Forelimb muscle (tissue), 1 donor: Measurements from ENCODE around the gene SCFD2. TPM values are rescaled to one million over a fixed set of nuclear protein-coding genes. Genes with fewer than 3 reads are reported as not detected.
"Not testable (repeated sequence)": the region's sequence is repeated elsewhere in the genome, so short reads cannot be mapped to it uniquely, and the experiment has no call there.

Experiments used
- DNase-seq: peaks from one replicate; pipeline ENCODE4 v3.0.0-alpha.2; 2013; ENCODE audit warnings: low read depth
- polyA plus RNA-seq: library from polyadenylated mRNA; unstranded; fragments of 120-200 nt; gene quantifications from one replicate; pipeline ENCODE4 v1.2.1, GENCODE V29; 2013; ENCODE audit not compliant: insufficient read length

Gene SCFD2
- polyA plus RNA-seq, 1 donor = 10.6 TPM

DNA sequence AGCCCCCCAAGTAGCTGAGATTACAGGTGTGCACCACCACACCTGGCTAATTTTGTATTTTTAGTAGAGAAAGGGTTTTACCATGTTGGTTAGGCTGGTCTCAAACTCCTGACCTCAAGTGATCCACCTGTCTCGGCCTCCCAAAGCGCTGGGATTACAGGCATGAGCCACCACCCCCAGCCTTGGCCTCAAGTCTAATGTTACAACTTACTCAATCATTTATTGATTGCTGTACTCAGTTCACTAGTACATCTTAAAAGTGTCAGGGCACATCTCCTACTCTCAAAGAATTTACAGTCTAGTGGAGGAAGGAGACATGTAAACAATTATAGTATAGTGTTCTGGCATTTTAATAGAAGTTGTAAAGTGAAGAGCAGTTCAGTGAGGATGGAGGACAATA lies 19.5 kb downstream of the SCFD2 start:
- DNase-seq = not testable (repeated sequence)

DNA sequence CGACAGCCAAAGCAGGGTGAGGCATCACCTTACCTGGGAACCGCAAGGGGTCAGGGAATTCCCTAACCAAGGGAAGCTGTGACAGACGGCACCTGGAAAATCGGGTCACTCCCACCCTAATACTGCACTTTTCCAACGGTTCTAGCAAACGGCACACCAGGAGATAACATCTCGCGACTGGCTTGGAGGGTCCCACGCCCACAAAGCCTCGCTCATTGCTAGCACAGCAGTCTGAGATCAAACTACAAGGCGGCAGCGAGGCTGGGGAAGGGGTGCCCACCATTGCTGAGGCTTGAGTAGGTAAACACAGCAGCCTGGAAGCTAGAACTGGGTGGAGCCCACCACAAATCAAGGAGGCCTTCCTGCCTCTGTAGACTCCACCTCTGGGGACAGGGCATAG lies 25.7 kb downstream of the SCFD2 start:
- DNase-seq = not testable (repeated sequence)

DNA sequence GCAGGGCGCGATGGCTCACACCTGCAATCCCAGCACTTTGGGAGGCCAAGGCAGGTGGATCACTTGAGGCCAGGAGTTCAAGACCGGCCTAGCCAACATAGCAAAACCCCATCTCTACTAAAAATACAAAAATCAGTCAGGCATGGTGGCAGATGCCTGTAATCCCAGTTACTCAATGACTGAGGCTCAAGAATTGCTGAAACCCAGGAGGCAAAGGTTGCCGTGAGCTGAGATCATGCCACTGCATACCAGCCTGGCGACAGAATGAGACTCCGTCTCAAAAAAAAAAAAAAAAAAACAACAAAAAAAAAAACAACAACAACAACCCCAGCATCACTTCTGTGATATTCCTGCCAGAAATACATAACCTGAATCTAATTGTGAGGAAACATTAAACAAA lies 30.9 kb downstream of the SCFD2 start:
- not testable (repeated sequence) for DNase-seq

DNA sequence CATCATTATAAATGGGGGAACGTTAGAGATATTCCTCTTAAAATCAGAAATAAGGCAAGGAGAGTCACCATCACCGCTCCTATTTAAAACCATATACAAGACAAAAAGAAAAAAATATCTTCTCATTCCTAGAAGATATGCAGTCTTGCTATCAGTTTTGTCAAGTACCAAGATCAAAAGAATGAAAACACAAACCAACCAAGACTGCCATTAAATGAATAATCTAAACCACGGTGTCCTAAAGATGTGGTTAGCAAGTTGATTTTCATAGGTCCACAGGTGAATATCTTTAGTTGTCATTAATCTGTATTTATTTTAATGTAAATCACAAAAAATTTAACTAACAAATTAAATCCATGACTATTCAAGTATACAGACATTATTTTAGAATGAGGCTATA lies 39.3 kb downstream of the SCFD2 start:
- DNase-seq = no peak

DNA sequence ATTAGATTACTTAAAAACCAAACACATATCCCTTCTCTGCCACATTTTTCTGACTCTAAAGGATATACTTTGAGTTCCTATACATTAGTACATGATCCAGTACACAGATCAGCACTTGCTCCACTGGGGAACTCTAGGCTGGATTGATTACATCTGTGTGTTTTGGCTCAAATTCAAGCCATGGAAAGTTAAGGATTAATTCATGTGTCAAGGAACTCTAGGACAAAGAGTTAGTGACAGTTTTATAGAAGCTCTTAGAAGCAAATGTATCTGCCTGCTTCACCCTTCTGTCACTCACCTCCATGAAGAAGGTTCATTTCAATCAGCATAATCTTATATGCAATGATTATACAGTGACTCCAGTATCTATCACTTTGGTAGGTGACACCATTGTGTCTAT lies 43.2 kb downstream of the SCFD2 start:
- no peak for DNase-seq

DNA sequence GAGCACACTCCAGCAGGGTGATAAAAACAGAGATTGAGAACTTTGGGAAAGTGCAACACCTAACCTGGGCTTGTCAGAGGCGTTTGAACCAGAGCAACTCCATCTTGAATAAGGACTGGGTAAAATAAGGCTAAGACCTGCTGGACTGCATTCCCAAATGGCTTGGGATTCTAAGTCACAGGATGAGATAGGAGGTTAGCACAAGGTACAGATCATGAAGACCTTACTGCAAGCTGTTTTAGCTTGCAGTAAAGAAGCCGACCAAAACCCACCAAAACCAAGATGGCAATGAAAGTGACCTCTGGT lies 43.9 kb downstream of the SCFD2 start:
- no peak for DNase-seq

DNA sequence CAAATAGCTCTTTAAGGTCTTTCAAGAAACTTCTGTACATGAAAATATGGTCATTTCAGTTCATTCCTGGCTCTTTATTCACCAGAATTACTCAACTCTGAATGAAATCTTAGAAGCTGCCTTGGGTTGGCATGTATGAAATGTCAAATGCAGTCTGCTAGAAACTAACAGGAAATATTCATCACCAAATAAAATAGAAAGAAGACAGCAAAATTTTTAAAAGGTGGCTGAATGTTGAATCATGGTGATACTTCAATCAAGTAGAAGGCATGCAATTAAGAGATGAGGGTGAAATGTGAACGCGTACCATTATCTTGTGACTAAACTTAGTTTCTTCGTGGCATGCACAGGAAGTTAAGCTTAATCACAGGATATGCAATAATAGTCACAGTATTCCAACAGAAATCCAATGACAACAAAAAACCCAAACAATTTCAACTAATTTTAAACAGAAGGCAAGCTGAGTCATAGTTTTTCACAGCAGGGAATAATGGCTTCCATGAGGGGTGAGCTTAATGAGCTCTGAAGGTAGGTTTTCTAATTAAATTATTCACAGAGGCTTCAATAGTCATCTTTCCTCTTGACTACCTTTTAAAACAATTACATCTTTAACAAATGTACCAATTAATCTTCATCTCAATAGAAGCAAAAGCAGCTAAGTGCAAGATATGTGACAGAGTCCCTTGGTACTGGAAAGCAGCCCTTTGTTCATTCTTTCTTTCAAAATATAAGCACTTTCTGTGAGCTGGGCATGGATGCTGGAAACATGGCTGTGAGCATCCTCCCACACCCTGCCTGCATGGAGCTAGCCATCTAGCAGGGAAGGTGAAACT lies 44.5 kb downstream of the SCFD2 start:
- no peak for DNase-seq

DNA sequence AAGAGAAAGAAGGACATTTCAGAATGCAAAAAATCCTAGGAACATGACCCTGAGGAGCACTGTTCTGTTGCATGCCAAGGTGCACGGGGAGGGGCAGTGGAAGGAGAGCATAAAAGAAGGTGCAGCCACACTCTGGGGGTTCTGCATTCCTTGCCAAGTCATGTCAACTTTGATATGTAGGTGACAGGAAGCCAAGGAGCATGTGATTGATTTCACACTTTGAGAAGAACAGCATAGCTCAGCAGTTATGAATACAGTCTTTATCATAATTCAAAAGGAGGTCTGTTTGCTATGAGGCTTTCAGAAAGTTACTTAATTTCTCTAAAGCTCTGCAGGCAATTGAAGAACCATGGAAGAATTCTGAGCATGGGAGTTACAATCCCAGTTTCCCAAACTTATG lies 50.6 kb downstream of the SCFD2 start:
- DNase-seq = no peak

DNA sequence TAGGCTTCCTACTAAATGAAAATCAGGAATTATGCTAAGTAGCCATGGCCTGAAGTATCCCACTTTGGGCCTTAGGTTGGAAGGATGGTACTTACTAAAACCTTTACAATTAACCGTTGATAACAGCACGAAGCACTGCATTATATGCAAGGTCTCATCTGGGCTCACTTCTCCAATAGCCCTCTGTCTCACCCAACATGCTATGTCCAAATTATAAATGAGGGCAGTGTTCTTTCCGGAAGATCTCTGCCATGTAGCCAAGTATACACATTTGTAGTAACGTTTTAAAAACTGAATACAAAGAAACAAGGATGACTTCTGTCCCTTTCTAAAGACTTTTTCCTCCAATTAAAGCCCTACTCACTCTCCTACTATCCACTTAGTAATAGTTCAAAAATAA lies 51.6 kb downstream of the SCFD2 start:
- DNase-seq = no peak

DNA sequence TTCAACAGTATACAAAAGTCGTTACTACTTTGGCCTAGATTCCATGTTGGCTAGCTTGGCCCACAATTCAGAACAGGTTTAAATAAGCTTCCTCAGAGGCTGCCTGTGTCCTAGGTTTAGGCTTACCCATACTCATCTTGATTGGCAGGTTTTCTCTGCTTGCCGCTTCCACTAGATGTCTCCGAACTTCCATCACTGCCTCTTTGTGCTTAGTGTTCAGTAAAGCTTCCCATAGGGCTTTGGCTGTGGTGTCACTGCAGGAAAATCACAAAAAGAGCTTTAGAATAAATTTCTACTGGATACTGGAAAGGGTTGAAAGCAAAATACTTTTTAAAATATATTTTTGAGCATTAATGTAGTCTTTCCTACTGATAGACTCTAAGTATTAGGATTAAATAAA lies 52.4 kb downstream of the SCFD2 start:
- no peak for DNase-seq

DNA sequence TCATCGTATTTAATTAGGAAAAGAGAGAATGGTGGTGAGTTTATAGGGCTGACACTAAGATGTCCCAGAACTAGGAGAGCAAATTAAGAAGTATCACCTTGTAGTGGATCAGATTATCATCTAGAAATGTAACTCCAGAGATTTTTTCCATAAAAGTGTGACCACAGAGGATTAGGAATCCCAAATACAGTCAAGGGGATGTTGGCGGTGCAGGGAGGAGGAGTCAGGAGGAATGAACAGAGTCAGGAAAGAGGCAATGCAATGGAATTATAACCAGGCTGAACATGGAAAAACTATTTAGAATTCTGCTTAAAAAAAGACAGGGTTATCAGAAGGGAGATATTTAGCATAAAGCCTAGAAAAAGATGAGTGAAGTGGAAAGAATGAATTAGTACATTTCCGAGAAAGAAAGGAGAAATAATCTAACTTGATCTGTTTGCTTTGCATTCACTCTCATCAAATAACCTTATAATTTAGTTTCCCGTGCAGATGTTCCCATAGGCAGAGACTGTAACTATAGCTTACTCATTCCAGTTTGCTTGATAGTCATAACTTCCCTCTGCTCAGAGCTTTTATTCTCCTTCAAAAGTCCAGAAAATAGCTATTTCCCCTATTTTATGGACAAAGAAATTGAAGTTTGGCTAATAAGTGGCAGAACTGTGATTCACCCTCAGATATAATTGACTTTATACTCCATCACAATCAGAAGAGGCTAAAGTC lies 56.4 kb downstream of the SCFD2 start:
- no peak for DNase-seq

DNA sequence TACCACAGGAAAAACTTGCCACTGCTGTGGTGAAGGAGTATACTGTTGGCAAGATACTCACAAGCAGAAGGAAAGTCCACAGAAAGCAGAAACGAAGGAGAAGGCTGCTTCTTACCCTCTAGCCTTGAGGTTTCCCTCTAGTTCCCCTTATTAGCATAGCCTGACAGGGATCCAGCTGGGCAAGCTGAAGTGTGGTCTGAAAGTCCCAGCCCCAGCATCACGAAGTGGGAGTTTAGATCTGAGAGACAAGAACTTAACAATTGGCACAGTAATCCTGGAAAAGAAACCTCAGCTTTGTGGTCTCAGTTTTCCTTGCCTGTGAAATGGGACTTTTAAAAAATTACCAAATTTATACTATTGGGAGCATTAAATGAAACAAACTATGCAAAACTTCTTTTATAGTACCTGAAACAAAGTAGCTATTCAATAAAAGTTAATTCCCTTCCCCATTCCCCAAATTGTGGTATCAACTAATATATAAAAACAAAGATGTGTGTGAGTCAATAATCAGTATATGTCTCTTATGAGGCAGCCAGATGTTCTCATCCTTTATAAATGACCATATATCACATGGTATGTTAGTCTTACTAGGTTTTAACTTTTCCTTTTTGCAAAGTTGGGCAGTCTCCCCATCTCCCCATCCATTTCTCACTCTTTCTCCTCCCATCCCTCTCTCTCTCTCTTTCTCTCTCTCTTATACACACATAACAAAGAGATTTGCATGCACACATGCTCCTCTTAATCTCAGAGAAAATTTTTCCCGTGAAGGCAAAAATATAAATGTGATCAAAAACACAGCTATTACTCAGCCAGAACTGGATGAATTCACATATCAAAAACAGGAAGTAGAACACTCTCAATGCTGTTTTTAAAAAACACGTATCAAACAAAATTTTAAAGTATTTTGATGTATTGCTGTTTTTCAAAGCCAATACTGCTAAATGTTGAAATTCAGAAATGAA lies 57.8 kb downstream of the SCFD2 start:
- no peak for DNase-seq

DNA sequence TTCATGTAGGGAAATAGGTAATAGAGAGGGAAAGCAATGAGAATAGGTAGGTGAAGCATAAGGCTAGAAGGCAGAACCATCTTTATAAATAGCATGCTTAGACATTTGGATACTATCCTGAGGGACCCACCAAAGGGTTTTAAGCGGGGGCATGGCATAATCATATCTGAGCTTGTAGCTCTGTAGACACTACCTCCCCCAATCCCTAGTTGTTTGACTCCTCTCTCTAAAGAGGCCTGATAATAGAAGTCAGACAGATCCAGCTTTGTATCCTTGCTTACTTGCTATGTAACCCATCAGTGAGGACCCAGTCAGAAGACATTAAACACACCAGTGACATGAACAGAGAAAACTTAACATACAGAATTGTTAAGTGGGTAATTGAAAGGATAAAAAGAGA lies 58.7 kb downstream of the SCFD2 start:
- no peak for DNase-seq

DNA sequence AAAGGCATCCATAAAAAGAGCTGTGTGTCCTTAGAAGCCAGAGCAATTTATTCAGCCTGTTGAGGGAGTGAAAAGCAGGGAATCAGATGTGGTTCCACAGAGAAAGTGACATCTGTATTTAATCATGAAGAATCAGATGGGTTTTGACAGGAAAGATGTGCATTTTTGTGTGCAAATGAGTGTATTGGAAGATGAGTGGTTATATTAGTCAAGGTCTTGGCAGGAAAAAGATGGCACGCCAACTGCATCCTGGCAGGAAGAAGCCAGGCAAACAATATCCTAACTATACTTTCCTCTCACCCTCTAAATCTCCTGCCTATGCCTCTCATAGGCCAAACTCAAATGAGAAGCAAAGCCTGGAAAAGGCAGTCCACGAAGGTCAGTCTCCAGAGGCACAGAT lies 59.1 kb downstream of the SCFD2 start:
- no peak for DNase-seq

DNA sequence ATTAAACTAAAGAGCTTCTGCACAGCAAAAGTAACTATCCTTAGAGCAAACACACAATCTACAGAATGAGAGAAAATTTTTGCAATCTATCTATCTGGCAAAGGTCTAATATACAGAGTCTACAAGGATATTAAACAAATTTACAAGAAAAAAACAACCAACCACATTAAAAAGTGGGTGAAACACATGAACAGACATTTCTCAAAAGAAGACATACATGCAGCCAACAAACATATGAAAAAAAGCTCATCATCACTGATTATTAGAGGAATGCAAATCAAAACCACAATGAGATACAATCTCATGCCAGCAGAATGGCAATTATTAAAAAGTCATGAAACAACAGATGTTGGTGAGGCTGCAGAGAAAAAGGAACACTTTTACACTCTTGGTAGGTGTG lies 73.7 kb downstream of the SCFD2 start:
- DNase-seq = not testable (repeated sequence)

DNA sequence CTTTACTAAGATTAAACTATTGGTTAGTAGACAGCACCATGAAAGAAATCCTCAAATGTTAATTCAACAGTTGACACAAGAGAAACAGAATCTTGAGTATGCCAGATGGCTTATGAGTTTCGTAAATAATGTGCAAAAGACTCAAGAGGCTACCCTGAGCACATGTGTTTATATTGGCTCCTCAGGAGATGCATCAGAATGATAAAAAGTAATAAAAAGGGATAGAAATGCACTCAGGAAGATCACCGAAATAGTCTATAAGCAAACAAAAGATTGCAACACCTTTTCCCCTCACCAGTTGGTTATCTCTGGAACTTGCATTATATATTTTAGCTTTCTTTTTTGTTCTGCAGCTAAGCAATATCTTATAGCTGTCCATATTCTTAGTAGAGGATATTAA lies 84.4 kb downstream of the SCFD2 start:
- no peak for DNase-seq

DNA sequence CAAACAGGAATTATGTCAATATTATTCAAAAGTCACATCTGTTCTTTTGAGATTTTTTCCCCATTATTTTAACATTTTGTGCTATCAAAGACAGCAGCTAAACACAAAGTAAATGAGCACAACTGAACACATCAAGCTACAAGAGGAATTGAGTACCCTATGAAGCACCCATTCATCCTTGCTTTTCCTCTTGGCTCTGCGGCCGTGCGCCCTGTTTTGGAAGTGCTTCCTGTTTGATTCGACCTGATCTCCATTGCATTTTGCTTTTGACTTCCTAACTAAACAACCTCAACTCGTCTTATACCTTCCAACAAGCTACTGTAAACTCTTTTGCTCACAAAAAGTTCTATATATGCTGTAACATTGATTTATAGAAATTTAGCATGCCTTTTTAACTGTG lies 85.0 kb downstream of the SCFD2 start:
- no peak for DNase-seq

DNA sequence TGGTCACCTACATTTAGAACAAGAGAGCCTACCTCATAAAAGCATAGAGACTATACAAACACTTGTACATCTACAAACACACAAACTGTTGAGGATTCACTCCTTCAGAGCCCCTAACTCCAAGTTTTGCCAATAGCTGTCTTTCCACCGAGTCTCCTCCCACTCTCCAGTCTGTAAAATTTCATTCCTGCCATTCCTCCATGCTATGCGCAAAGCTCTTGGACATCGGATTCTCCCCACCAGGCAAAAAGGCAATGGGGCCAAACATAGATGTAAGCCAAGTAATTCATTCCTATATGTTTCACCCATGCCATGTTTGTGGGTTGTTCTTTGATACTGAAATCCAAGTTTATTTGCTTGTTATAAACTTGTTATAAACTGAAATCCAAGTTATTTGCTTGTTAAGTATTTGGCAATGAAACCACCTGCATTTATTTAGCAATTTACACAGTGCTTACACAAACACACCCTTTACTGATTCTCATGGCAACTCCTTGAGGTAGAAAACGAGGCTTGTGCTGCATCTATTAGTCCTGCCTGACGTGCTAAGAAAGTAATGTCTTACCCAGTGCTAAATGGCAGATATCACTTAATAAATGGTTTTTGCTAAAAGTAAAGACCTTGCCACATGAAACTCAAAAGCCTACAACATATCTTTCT lies 91.1 kb downstream of the SCFD2 start:
- DNase-seq = no peak

DNA sequence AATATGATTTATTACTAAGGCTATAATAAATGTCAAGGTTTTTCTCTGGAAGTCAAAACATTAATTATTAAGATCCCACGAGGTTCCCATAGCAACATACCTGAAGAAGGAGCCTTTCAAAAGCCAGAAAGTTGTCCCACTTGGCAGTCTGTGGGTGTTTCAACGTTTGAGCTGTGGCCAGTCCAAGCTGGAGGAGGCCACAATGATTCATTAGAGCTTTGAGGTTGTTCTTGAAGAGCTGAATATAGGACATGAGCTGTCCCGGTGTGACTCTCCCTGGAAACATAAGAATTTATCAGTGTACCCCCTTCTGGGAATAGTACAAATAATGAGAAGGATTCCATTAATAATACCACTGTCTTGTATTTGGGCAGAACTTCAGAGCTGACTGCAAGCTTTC lies 92.1 kb downstream of the SCFD2 start:
- DNase-seq = no peak

DNA sequence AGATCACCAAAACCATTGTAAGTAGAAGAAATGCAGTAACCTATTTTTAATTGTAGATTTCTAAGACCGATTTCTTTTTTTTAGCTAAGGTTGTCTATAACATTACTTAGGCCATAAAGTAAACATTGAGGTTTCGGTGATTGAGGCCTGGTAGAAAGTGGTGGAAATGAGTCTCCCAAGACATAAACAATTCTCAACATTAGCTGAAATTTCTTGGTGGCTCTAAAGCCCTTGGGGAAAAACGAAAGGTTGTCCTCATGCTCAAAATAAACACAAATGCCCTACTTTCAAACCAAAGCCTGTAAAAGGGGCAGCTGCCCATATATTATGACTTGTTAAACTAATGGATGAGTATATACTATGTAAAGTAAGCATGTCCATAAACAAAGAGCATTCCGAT lies 98.8 kb downstream of the SCFD2 start:
- no peak for DNase-seq

DNA sequence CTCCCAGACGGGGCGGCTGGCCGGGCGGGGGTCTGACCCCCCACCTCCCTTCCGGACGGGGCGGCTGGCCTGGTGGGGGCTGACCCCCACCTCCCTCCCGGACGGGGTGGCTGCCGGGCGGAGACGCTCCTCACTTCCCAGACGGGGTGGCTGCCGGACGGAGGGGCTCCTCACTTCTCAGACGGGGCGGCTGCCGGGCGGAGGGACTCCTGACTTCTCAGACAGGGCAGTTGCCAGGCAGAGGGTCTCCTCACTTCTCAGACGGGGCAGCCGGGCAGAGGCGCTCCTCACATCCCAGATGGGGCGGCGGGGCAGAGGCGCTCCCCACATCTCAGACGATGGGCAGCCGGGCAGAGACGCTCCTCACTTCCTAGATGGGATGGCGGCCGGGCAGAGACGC lies 109.9 kb downstream of the SCFD2 start:
- not testable (repeated sequence) for DNase-seq

DNA sequence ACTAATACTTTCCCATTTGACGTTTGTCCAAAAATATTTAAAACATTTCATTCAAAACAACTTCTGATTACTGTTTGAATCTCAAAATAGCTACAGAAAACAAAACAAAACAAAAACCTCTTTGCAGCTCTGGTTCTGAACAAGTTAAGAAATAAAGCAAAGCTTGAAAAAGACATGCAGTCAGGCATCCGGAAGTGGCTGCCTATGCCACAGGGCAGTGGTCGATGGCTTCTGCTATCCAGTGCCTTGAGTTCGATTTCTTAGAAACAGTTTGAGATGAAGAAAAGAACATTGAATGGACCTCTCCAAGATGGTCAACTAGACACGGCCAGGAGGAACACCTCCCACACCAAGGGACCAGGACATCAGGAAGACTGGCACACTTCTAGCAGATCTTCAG lies 125.3 kb downstream of the SCFD2 start:
- DNase-seq = no peak
